Activated CD4-positive, alpha-beta T cell treated with anti-CD3 and anti-CD28 coated beads, Interleukin-10, Interleukin-2, amounts not matched to agents 100 ng/mL and 50 ng/mL, durations not matched to agents 16 hours and 8 hours (primary cell): ENCODE data around the gene LYAR.
A peak's percentile ranks its signal among the peaks of the same experiment; 100 is the strongest.
"Not testable (repeated sequence)": the region's sequence is repeated elsewhere in the genome, so short reads cannot be mapped to it uniquely, and the experiment has no call there.

Source experiments
- DNase-seq: peaks from one replicate; pipeline ENCODE4 v3.0.0-alpha.2; 2020

The LYAR gene

GRCh38 chr4:4259484-4260100 lies 30.4 kb downstream of the LYAR start:
- DNase-seq, result no peak

GRCh38 chr4:4257705-4258104 lies 32.2 kb downstream of the LYAR start:
- not testable (repeated sequence) for DNase-seq

GRCh38 chr4:4256799-4257198 lies 33.2 kb downstream of the LYAR start:
- DNase-seq, result no peak

GRCh38 chr4:4254666-4255065 lies 35.3 kb downstream of the LYAR start:
- no peak for DNase-seq

- no peak for DNase-seq
These were observed 35.8 kb downstream of the LYAR start for GRCh38 chr4:4254199-4254598.

GRCh38 chr4:4249866-4250265 lies 40.1 kb downstream of the LYAR start:
- no peak for DNase-seq

- not testable (repeated sequence) for DNase-seq
These were observed 40.6 kb downstream of the LYAR start for GRCh38 chr4:4249342-4249741.

GRCh38 chr4:4248885-4249203 lies 41.1 kb downstream of the LYAR start:
- peak; percentile 19 for DNase-seq

- peak; percentile 95 for DNase-seq
These were observed 41.7 kb downstream of the LYAR start, which contains the start of gene TMEM128 for GRCh38 chr4:4248029-4248884. Gene TMEM128 (minus strand): TSS chr4:4248223. CDS start chr4:4248202, 21 bp downstream.

GRCh38 chr4:4247696-4248028 lies 42.3 kb downstream of the LYAR start:
- DNase-seq, result no peak

- no peak for DNase-seq
These were observed 44.8 kb downstream of the LYAR start for GRCh38 chr4:4245172-4245571.

- DNase-seq, result not testable (repeated sequence)
These were observed 50.4 kb downstream of the LYAR start for GRCh38 chr4:4239551-4239950.

GRCh38 chr4:4233610-4234009 lies 56.3 kb downstream of the LYAR start:
- no peak for DNase-seq

- no peak for DNase-seq
These were observed 61.6 kb downstream of the LYAR start for GRCh38 chr4:4228356-4228668.

- DNase-seq, result no peak
These were observed 62.2 kb downstream of the LYAR start for GRCh38 chr4:4227510-4228355.

- DNase-seq, result no peak
These were observed 63.1 kb downstream of the LYAR start, which contains the start of gene OTOP1 for GRCh38 chr4:4226606-4227438. Gene OTOP1 (minus strand): TSS chr4:4226929. CDS start chr4:4226864, 65 bp downstream.

- no peak for DNase-seq
These were observed 63.9 kb downstream of the LYAR start for GRCh38 chr4:4225915-4226605.
